ENCODE results near the gene NKAPL.
"Not testable (repeated sequence)": the region's sequence is repeated elsewhere in the genome, so short reads cannot be mapped to it uniquely, and the experiment has no call there.

The NKAPL gene

GRCh38 chr6:28296520-28297060 lies 37.5 kb downstream of the NKAPL start:
- DNase-seq (ENCODE audit: low read depth) = no peak

DNA sequence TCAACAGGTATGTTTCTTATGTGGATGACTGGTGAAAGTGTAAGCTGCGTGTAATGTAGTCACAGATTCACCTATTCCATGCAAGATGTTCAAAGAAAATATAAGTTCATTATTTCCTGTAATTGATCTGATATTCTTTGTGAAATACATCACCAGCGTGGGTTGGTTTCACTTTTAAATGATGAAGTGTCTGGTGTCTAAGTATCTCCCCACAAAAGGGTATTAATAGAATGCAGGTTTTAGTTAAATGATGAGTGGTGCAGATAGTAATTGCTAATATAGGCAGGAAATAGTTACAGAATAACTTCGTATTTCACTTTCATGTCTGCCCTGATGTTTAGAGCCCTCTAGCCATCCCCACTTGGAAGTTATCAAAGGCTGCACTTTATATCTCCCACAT lies 44.5 kb downstream of the NKAPL start:
- no peak for DNase-seq (ENCODE audit: low read depth)

GRCh38 chr6:28306363-28306762 lies 47.3 kb downstream of the NKAPL start:
- not testable (repeated sequence) for DNase-seq (ENCODE audit: low read depth)

Data from amniotic epithelial cell (primary cell).